GM20431 (cell line): ENCODE measurements around the gene BMPER.

Source experiments
- in situ Hi-C: fragments of 300-500 bp; cut with MseI, MboI; formaldehyde crosslinking; loops from one replicate; pipeline ENCODE4 v1.15.0; 2020; ENCODE audit warnings: low sequenced_read_pairs; ENCODE audit not compliant: unreplicated experiment

Gene BMPER

GRCh38 chr7:34083440-34083839 lies 178.1 kb downstream of the BMPER start:
- in situ Hi-C loops, result no loop called here

- in situ Hi-C loops, result no loop called here
Observed at GRCh38 chr7:34084651-34085050, 179.3 kb downstream of the BMPER start.

GRCh38 chr7:34086064-34086463 lies 180.7 kb downstream of the BMPER start:
- in situ Hi-C loops, result no loop called here

- in situ Hi-C loops, result no loop called here
Observed at GRCh38 chr7:34086981-34087380, 181.6 kb downstream of the BMPER start.

GRCh38 chr7:34087892-34088891 lies 182.9 kb downstream of the BMPER start:
- in situ Hi-C loops, result no loop called here

- in situ Hi-C loops, result no loop called here
Observed at GRCh38 chr7:34090816-34091215, 185.5 kb downstream of the BMPER start.

GRCh38 chr7:34091321-34091917 lies 186.1 kb downstream of the BMPER start:
- in situ Hi-C loops, result no loop called here

- in situ Hi-C loops, result no loop called here
Observed at GRCh38 chr7:34093276-34093675, 187.9 kb downstream of the BMPER start.

- in situ Hi-C loops, result no loop called here
Observed at GRCh38 chr7:34096198-34096651, 190.9 kb downstream of the BMPER start.

GRCh38 chr7:34096777-34097176 lies 191.4 kb downstream of the BMPER start:
- in situ Hi-C loops, result no loop called here

- in situ Hi-C loops, result no loop called here
Observed at GRCh38 chr7:34100661-34101060, 195.3 kb downstream of the BMPER start.

GRCh38 chr7:34104115-34104514 lies 198.8 kb downstream of the BMPER start:
- in situ Hi-C loops, result no loop called here

- in situ Hi-C loops, result no loop called here
Observed at GRCh38 chr7:34104992-34105391, 199.7 kb downstream of the BMPER start.

GRCh38 chr7:34107276-34107675 lies 201.9 kb downstream of the BMPER start:
- in situ Hi-C loops, result no loop called here

- in situ Hi-C loops, result no loop called here
Observed at GRCh38 chr7:34108165-34108564, 202.8 kb downstream of the BMPER start.

GRCh38 chr7:34109936-34110780 lies 204.8 kb downstream of the BMPER start:
- in situ Hi-C loops, result no loop called here

- in situ Hi-C loops, result no loop called here
Observed at GRCh38 chr7:34111031-34111430, 205.7 kb downstream of the BMPER start.

- in situ Hi-C loops, result no loop called here
Observed at GRCh38 chr7:34115503-34115902, 210.2 kb downstream of the BMPER start.

GRCh38 chr7:34117573-34117972 lies 212.2 kb downstream of the BMPER start:
- in situ Hi-C loops, result no loop called here

- in situ Hi-C loops, result no loop called here
Observed at GRCh38 chr7:34121366-34121765, 216.0 kb downstream of the BMPER start.
